Endodermal cell (in vitro differentiated cells): Measurements from ENCODE around the gene RACK1. TPM values are rescaled to one million over a fixed set of nuclear protein-coding genes. Genes with fewer than 3 reads are reported as not detected.

Source experiments
- DNase-seq: peaks from one replicate; pipeline ENCODE4 v3.0.0-alpha.2; 2017
- H3K27ac ChIP-seq: 2 replicates; pipeline ENCODE4 v1.5.1; 2013; ENCODE audit warnings: mild to moderate bottlenecking, low read depth, low read length, moderate library complexity
- H3K27me3 ChIP-seq: 2 replicates; pipeline ENCODE4 v1.6.1; 2013; ENCODE audit warnings: mild to moderate bottlenecking, low read length, moderate library complexity; ENCODE audit not compliant: insufficient read depth, control insufficient read depth, poor library complexity, severe bottlenecking
- H3K36me3 ChIP-seq: 2 replicates; pipeline ENCODE4 v1.7.0; 2013; ENCODE audit warnings: mild to moderate bottlenecking, low read length, moderate library complexity; ENCODE audit not compliant: control insufficient read depth, insufficient read depth
- H3K4me1 ChIP-seq: one replicate; pipeline ENCODE4 v1.7.0; 2013; ENCODE audit warnings: low read length; ENCODE audit not compliant: control insufficient read depth, insufficient read depth
- H3K4me3 ChIP-seq: 2 replicates; pipeline ENCODE4 v1.5.1; 2013; ENCODE audit warnings: mild to moderate bottlenecking, low read length, moderate library complexity
- H3K9ac ChIP-seq: 2 replicates; pipeline ENCODE4 v1.6.1; 2013; ENCODE audit warnings: mild to moderate bottlenecking, low read length, moderate library complexity; ENCODE audit not compliant: poor library complexity, severe bottlenecking; ENCODE audit errors: extremely low read depth
- H3K9me3 ChIP-seq: 2 replicates; pipeline ENCODE4 v1.6.1; 2013; ENCODE audit warnings: mild to moderate bottlenecking, low read length, moderate library complexity; ENCODE audit not compliant: control insufficient read depth
- H3K27ac Mint-ChIP-seq: 2 replicates; pipeline ENCODE4 v1.8.0; 2020; ENCODE audit warnings: mixed read lengths
- H3K27me3 Mint-ChIP-seq: 2 replicates; pipeline ENCODE4 v1.8.0; 2021; ENCODE audit warnings: mild to moderate bottlenecking, mixed read lengths; ENCODE audit not compliant: insufficient read depth
- H3K36me3 Mint-ChIP-seq: 2 replicates; pipeline ENCODE4 v1.8.0; 2020; ENCODE audit warnings: low read depth, mixed read lengths
- H3K4me1 Mint-ChIP-seq: 2 replicates; pipeline ENCODE4 v1.8.0; 2020; ENCODE audit warnings: mixed read lengths
- H3K4me3 Mint-ChIP-seq: 2 replicates; pipeline ENCODE4 v1.8.0; 2020; ENCODE audit warnings: mild to moderate bottlenecking, moderate library complexity, mixed read lengths
- H3K9me3 Mint-ChIP-seq: 2 replicates; pipeline ENCODE4 v1.8.0; 2020; ENCODE audit warnings: mild to moderate bottlenecking, mixed read lengths
- CTCF ChIP-seq: fragments of 200-600 bp; sonication (generic); conservative IDR thresholded peaks from 2 replicates; pipeline ENCODE4 v1.5.0; 2021; ENCODE audit warnings: antibody characterized with exemption, mild to moderate bottlenecking
- WGBS, 2 experiments: methylation state at CpG; one replicate each; pipeline versions ENCODE4 v1.1.5 to v1.1.7; 2013; ENCODE audit warnings: missing lambda C conversion rate in 2 of 2, mixed read lengths in 1 of 2; ENCODE audit not compliant: insufficient coverage in 1 of 2, insufficient read length in 1 of 2; 5-methylcytosine and 5-hydroxymethylcytosine counted together
- total RNA-seq, 2 donors: library from RNA; stranded (reverse); fragmentation: NEBNext Ultra II Directional in 1 of 2; extraction: Animal tissue kit (Norgen Biotek cat#: 25700) in 1 of 2; gene quantifications; 2 replicates in 1 of 2; 3 replicates in 1 of 2; pipeline ENCODE4 v1.2.1, GENCODE V29; 2021

RACK1 gene
- total RNA-seq, 2 donors from 2014 or later = 1,942 to 1,975 TPM

- no peak for TF ChIP-seq CTCF
- peak; percentile 49 for DNase-seq
- no peak overlapping the region for H3K4me3 ChIP-seq
- peaks cover 5% of the 10 kb centered on the region for H3K4me1 ChIP-seq
- Mint-ChIP-seq H3K36me3 (peaks cover 13% of the 10 kb centered on the region), H3K27ac (peak overlapping the region; percentile 48), H3K4me1 (peaks cover 29% of the 10 kb centered on the region), H3K9me3 (no peaks in the 10 kb centered on the region), H3K4me3 (no peak overlapping the region), H3K27me3 (no peaks in the 10 kb centered on the region)
- H3K27me3 ChIP-seq = no peaks in the 10 kb centered on the region
- WGBS, 2 experiments = 70 to 86% methylated on average over 13 to 18 of the region's 18 CpGs
- no peaks in the 10 kb centered on the region for H3K9me3 ChIP-seq
- no peak overlapping the region for H3K9ac ChIP-seq
- H3K36me3 ChIP-seq = peaks cover 15% of the 10 kb centered on the region
- H3K27ac ChIP-seq = peak overlapping the region; percentile 22
Observed at GRCh38 chr5:181265092-181265671, 21.5 kb upstream of the RACK1 start.

GRCh38 chr5:181263633-181264032 is 19.9 kb upstream of the RACK1 start:
- H3K9me3 Mint-ChIP-seq = no peaks in the 10 kb centered on the region
- Histone ChIP-seq H3K4me3 (no peak overlapping the region), H3K27me3 (no peaks in the 10 kb centered on the region), H3K27ac (no peak overlapping the region), H3K4me1 (peaks cover 5% of the 10 kb centered on the region), H3K9ac (no peak overlapping the region), H3K36me3 (peaks cover 15% of the 10 kb centered on the region), H3K9me3 (no peaks in the 10 kb centered on the region)
- no peak overlapping the region for H3K4me3 Mint-ChIP-seq
- WGBS, 2 experiments = 93 to 94% methylated on average over 4 to 5 of the region's 5 CpGs
- H3K27ac Mint-ChIP-seq = no peak overlapping the region
- H3K4me1 Mint-ChIP-seq = peaks cover 39% of the 10 kb centered on the region
- DNase-seq = no peak
- no peak for TF ChIP-seq CTCF
- H3K36me3 Mint-ChIP-seq = peaks cover 13% of the 10 kb centered on the region
- H3K27me3 Mint-ChIP-seq = no peaks in the 10 kb centered on the region

- Histone ChIP-seq H3K4me1 (peaks cover 2% of the 10 kb centered on the region), H3K27ac (peak overlapping the region; percentile 90), H3K27me3 (no peaks in the 10 kb centered on the region), H3K9ac (peak overlapping the region; percentile 94), H3K36me3 (peaks cover 26% of the 10 kb centered on the region), H3K4me3 (peak overlapping the region; percentile 86), H3K9me3 (no peaks in the 10 kb centered on the region)
- H3K9me3 Mint-ChIP-seq = no peaks in the 10 kb centered on the region
- H3K4me3 Mint-ChIP-seq = peak overlapping the region; percentile 84
- peaks cover 26% of the 10 kb centered on the region for H3K4me1 Mint-ChIP-seq
- peak; percentile 33 for TF ChIP-seq CTCF
- DNase-seq = peak; percentile 90
- peak overlapping the region; percentile 85 for H3K27ac Mint-ChIP-seq
- WGBS, 2 experiments = 0 to 1% methylated on average over 13 to 59 of the region's 59 CpGs
- H3K27me3 Mint-ChIP-seq = no peaks in the 10 kb centered on the region
- H3K36me3 Mint-ChIP-seq = peaks cover 21% of the 10 kb centered on the region
Observed at GRCh38 chr5:181261320-181262049, 17.8 kb upstream of the RACK1 start.
